ENCODE data around the gene PKD2L1. TPM values are rescaled to one million over a fixed set of nuclear protein-coding genes. Genes with fewer than 3 reads are reported as not detected.
"Not testable (repeated sequence)": the region's sequence is repeated elsewhere in the genome, so short reads cannot be mapped to it uniquely, and the experiment has no call there.

PKD2L1 gene
- total RNA-seq, 1 donor from 2014 or later = not detected

DNA sequence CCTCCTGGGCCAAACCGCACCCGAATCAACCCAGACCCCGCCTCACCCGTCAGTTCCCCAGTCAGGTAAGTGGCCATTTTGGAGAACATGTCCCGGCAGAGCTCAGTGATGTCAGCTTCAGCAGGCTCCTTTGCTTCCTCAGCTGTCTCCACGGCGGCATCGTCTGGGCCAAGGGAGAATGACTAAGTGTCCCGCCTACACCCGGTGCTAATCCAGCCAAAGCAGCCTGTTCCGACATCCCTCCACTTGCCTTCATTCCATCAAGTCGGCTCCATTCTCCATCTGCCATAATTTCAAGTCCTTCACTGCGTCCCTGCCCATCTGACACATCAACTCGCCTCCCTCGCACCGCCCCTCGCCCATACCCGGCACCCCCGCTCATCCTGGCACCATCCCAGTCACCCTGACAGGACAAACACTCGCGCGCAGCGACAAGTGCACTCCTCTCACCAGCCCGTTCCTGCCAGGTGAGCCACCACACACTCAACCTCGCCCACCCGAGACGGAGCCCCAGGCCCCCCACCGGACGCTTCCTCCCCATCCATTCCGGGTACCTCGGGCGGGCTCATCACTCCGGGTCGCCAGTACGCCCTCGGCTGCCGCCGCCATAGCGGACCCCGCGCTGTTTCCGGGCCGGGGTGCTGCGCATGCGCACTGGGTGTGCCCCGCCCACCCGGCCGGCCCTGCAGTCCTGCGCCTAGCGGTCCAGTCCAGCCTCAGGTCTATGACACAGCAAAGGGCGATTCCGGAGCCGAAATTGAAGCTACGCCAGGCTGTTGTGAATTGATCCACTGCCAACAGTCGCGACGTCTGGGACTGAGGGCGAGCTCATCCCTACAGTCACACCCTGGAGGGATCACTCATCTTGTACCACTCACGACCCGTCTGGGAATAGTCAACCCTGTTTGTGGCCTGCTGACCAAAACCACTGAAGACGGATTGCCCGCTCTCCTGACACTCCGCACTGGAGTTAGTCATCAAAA, 43.7 kb downstream of the PKD2L1 start, which contains the start of gene BLOC1S2:
TSS of gene BLOC1S2 (minus strand) at position 630 of the 983 bp plus-strand sequence. CDS start at position 609, 21 bp downstream.
- Mint-ChIP-seq H3K4me1 (ENCODE audit: low read depth) (peaks cover 28% of the 10 kb centered on the region), H3K36me3 (ENCODE audit: low read depth) (peaks cover 12% of the 10 kb centered on the region), H3K9me3 (no peaks in the 10 kb centered on the region), H3K4me3 (peak within 1 kb of the TSS; percentile 99), H3K27ac (peak within 1 kb of the TSS; percentile 99), H3K27me3 (ENCODE audit: insufficient read depth) (peaks cover 3% of the 10 kb centered on the region)
- intact Hi-C loops (cut with micrococcal nuclease) = loop anchor here (1.0 to 10.0 kb wide), 10 partner anchors 19 to 552 kb away; partner anchors contain the start of genes CHUK, COX15, CUTC and CWF19L1
- DNase-seq (ENCODE audit: low spot score) = peak; percentile 91

DNA sequence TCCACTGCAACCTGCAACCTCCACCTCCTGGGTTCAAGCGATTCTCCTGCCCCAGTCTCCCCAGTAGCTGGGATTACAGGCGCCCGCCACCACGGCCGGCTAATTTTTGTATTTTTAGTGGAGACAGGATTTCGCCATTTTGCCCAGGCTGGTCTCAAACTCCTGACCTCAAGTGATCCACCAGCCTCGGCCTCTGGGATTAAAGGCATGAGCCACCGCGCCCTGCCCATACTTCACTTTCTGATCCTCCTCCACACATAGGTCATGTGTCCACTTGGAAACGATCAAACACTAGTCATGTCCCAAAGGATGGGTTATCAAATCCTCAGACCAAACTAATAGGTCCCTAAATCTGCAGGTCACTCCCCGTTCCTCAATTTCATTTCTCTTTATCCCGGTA, 44.7 kb downstream of the PKD2L1 start:
- peaks cover 37% of the 10 kb centered on the region for H3K4me1 Mint-ChIP-seq (ENCODE audit: low read depth)
- intact Hi-C loops (cut with micrococcal nuclease) = loop anchor here (10.0 kb wide), 1 partner anchor 551 kb away; the partner anchor contains the start of genes COX15 and CUTC
- not testable (repeated sequence) for DNase-seq (ENCODE audit: low spot score); H3K9me3 Mint-ChIP-seq; H3K27me3 Mint-ChIP-seq (ENCODE audit: insufficient read depth)
- peak overlapping the region; percentile 99 for H3K27ac Mint-ChIP-seq
- H3K4me3 Mint-ChIP-seq = peak overlapping the region; percentile 99
- peaks cover 20% of the 10 kb centered on the region for H3K36me3 Mint-ChIP-seq (ENCODE audit: low read depth)

DNA sequence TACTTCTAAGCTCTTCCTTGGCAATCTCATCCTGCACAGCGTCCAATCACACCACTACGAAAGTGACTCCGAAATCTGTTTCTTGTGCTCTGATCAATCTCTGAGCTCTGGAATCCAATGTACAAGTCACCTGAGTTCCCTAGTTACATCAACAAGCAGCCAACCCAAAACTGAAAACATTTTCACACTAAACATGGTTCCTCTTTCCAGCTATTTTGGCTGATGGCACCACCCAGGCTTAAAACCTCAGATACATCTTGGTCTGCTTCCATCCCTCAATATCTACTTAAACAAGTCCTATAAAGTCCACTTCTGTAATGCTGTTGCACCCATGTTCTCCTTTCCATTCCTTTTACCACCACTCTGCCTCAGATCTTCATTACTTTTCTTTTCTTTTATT, 47.1 kb downstream of the PKD2L1 start:
- H3K27me3 Mint-ChIP-seq (ENCODE audit: insufficient read depth) = no peaks in the 10 kb centered on the region
- peaks cover 28% of the 10 kb centered on the region for H3K36me3 Mint-ChIP-seq (ENCODE audit: low read depth)
- no peak for DNase-seq (ENCODE audit: low spot score)
- H3K4me1 Mint-ChIP-seq (ENCODE audit: low read depth) = peaks cover 38% of the 10 kb centered on the region
- no peaks in the 10 kb centered on the region for H3K9me3 Mint-ChIP-seq
- H3K27ac Mint-ChIP-seq = no peak overlapping the region
- intact Hi-C loops (cut with micrococcal nuclease) = loop anchor here (10.0 kb wide), 1 partner anchor 548 kb away; the partner anchor contains the start of genes COX15 and CUTC
- H3K4me3 Mint-ChIP-seq = no peak overlapping the region

DNA sequence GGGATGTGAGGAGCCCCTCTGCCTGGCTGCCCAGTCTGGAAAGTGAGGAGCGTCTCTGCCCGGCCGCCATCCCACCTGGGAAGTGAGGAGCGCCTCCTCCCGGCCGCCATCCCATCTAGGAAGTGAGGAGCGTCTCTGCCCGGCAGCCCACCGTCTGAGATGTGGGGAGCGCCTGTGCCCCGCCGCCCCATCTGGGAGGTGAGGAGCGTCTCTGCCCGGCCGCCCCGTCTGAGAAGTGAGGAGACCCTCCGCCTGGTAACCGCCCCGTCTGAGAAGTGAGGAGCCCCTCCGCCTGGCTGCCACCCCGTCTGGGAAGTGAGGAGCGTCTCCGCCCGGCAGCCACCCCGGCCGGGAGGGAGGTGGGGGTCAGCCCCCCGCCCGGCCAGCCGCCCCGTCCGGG, 53.1 kb downstream of the PKD2L1 start:
- DNase-seq (ENCODE audit: low spot score); H3K9me3 Mint-ChIP-seq; H3K4me3 Mint-ChIP-seq; H3K4me1 Mint-ChIP-seq (ENCODE audit: low read depth); intact Hi-C loops (cut with micrococcal nuclease); H3K27me3 Mint-ChIP-seq (ENCODE audit: insufficient read depth); H3K27ac Mint-ChIP-seq: not testable (repeated sequence)
- peaks cover 39% of the 10 kb centered on the region for H3K36me3 Mint-ChIP-seq (ENCODE audit: low read depth)

DNA sequence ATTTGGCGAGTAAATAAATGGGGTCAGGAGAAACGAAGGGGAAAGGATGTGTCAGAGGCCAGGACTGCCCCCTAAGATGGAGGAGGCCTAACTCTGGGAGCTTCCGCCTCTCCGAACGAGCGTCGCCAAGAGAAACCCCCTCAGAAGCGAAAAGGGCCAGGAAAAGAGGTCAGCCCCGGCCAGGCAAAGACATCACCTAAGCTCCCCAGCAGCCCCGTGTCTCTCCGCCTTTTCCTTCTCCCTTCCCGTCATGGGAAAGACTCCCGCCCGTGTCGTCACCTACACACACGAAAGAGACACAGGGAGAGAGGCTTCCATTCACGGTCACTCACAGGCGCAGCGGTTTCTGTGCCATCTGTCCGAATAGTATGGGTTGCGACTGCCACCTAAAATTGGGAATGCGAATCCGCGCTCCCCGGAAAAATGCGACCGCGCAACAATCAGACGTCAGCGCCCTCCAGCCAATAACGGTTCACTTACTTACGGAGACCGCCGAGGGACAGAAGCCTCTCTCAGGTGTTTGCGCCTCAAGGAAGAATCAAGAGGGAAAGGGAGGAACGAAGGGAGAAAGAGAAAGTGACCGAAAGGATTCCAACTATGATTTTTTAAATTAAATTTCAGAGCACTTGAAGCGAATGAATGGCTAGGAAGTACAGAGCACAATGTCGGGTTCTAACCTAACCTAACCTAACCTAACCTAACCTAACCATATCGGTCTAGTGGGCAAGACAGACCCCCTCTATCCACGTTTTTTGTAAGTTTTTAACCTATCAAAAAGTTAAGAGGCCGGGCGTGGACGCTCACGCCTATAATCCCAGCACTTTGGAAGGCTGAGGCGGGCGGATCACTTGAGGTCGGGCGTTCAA, 62.6 kb downstream of the PKD2L1 start, which contains the start of gene CWF19L1:
TSS of gene CWF19L1 (minus strand) at position 400 of the 866 bp plus-strand sequence. CDS start at position 355, 45 bp downstream.
- H3K36me3 Mint-ChIP-seq (ENCODE audit: low read depth) = peaks cover 9% of the 10 kb centered on the region
- H3K4me3 Mint-ChIP-seq = peak within 1 kb of the TSS; percentile 99
- intact Hi-C loops (cut with micrococcal nuclease) = loop anchor here (1.0 to 5.0 kb wide), 6 partner anchors 19 to 240 kb away; partner anchors contain the start of genes BLOC1S2, CHUK, ERLIN1 and SCD
- peak within 1 kb of the TSS; percentile 95 for H3K27ac Mint-ChIP-seq
- H3K27me3 Mint-ChIP-seq (ENCODE audit: insufficient read depth) = no peaks in the 10 kb centered on the region
- H3K9me3 Mint-ChIP-seq = no peaks in the 10 kb centered on the region
- DNase-seq (ENCODE audit: low spot score) = peak; percentile 72
- H3K4me1 Mint-ChIP-seq (ENCODE audit: low read depth) = peaks cover 20% of the 10 kb centered on the region

DNA sequence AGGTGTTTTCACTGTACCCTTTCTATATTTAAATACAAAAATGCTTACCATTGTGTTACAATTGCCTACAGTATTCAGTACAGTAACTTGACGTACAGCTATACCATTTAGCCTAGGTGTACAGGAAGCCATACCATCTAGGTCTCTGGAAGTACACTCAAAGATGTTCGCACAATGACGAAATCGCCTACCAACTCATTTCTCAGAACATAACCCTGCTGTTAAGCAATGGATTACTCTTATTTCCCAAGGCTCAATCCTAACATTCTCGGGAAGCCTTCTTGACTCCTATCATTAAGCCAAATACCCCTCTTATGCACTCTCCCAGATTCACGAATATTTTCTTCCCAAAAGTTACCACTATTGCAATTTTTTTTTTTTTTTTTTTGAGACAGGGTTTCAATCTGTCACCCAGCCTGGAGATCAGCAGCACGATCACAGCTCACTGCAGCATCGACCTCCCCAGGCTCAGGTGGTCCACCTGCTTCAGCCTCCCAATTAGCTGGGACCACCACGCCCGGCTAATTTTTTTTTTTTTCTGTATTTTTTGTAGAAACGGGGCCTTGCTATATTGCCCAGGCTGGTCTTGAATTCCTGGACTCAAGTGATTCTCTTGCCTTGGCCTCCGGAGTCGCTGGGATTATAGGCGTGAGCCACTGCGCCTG, 64.1 kb downstream of the PKD2L1 start:
- no peak for DNase-seq (ENCODE audit: low spot score)
- H3K27me3 Mint-ChIP-seq (ENCODE audit: insufficient read depth) = no peaks in the 10 kb centered on the region
- peak overlapping the region; percentile 20 for H3K27ac Mint-ChIP-seq
- peaks cover 12% of the 10 kb centered on the region for H3K36me3 Mint-ChIP-seq (ENCODE audit: low read depth)
- peaks cover 26% of the 10 kb centered on the region for H3K4me1 Mint-ChIP-seq (ENCODE audit: low read depth)
- peak overlapping the region; percentile 70 for H3K4me3 Mint-ChIP-seq
- intact Hi-C loops (cut with micrococcal nuclease) = loop anchor here (5.0 kb wide), 1 partner anchor 241 kb away; no protein-coding TSS in a partner anchor
- no peaks in the 10 kb centered on the region for H3K9me3 Mint-ChIP-seq

DNA sequence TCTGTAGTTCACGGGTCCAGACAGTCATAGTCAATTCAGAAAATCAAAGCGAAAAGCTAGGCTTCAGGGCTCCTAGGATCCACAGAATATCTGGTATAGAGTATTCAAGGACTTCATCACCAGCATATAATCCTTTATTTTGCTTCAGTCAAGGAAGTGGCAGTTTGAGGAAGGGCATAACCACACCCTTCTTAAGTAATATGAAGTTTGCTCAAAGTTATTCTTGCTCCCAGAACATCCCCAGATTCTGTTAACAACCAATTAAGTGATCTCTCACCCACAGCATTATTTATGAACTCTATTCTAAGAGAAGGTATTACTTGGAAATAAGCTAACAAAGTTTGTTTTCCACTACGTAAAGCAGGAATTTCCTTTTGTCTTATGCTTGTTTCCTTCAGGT, 75.8 kb downstream of the PKD2L1 start:
- no peaks in the 10 kb centered on the region for H3K27me3 Mint-ChIP-seq (ENCODE audit: insufficient read depth)
- peaks cover 48% of the 10 kb centered on the region for H3K36me3 Mint-ChIP-seq (ENCODE audit: low read depth)
- intact Hi-C loops (cut with micrococcal nuclease) = no loop called here
- no peak for DNase-seq (ENCODE audit: low spot score)
- H3K27ac Mint-ChIP-seq = no peak overlapping the region
- no peak overlapping the region for H3K4me3 Mint-ChIP-seq
- H3K4me1 Mint-ChIP-seq (ENCODE audit: low read depth) = peaks cover 10% of the 10 kb centered on the region
- H3K9me3 Mint-ChIP-seq = no peaks in the 10 kb centered on the region

DNA sequence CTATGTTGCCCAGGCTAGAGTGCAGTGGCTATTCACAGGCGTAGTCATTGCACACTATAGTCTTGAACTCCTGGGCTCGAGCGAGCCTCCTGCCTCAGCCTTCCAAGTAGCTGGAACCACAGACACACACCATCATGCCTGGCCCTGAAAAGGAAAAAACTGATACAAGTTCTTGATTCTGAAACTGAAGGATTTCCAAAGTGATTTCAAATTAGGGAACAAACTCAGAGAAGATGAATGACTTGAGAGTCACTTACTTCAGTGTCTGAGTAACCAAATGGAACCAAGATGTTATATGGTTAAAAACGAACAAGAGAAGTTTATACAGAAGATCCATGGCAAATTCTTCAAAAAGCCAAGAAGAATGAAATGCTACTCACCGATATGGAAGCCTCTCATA, 77.0 kb downstream of the PKD2L1 start:
- no peaks in the 10 kb centered on the region for H3K27me3 Mint-ChIP-seq (ENCODE audit: insufficient read depth)
- DNase-seq (ENCODE audit: low spot score) = no peak
- peaks cover 6% of the 10 kb centered on the region for H3K4me1 Mint-ChIP-seq (ENCODE audit: low read depth)
- no peak overlapping the region for H3K4me3 Mint-ChIP-seq
- H3K36me3 Mint-ChIP-seq (ENCODE audit: low read depth) = peaks cover 46% of the 10 kb centered on the region
- no peak overlapping the region for H3K27ac Mint-ChIP-seq
- intact Hi-C loops (cut with micrococcal nuclease) = no loop called here
- H3K9me3 Mint-ChIP-seq = no peaks in the 10 kb centered on the region

DNA sequence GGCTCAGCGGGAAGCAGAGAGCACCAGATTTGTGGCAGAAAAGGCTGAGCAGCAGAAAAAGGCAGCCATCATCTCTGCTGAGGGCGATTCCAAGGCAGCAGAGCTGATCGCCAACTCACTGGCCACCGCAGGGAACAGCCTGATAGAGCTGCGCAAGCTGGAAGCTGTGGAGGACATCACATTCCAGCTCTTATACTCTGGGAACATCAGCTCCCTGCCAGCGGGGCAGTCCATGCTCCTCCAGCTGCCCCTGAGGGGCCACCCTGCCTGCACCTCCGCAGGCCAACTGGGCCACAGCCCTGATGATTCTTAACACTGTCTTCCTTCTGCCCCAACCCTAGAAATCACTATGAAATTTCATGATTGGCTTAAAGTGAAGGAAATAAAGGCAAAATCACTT, 81.2 kb downstream of the PKD2L1 start:
- Mint-ChIP-seq H3K27ac (no peak overlapping the region), H3K4me1 (ENCODE audit: low read depth) (no peaks in the 10 kb centered on the region), H3K27me3 (ENCODE audit: insufficient read depth) (no peaks in the 10 kb centered on the region), H3K9me3 (no peaks in the 10 kb centered on the region), H3K36me3 (ENCODE audit: low read depth) (peaks cover 41% of the 10 kb centered on the region), H3K4me3 (no peak overlapping the region)
- no peak for DNase-seq (ENCODE audit: low spot score)
- intact Hi-C loops (cut with micrococcal nuclease) = no loop called here

DNA sequence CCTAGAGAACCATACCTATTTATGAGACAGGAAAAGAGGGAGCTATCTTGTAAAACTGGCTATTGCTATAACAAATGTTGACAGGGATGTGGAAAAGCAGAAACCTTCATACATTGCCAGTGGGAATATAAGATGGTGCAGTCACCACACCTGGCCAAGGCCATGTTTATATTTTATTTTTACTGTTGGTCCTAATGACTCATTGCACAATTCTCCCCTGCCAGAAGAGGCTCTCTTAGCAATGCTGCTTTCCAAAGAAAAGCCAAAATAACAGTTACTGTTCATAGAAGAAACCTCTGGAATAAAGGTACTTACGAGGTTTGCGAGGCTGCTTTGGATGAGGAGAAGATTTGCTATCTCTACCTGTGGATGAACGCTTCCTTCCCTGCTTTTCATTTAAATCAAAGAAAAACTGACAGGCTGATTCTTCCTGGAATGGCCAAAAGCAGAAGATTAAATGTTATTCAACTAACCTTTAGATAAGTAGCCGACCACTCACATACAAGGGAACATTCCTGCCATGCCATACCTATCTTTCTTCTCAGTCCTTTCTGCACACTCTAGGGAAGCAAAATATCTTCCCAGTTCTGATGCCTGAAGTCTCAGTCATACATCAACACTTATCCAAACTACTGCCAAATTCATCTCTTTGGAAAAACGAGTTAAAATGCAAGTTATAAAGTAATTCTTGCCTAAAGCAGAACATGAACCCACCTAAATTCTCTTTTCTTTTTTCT, 84.4 kb downstream of the PKD2L1 start:
- no peak overlapping the region for H3K27ac Mint-ChIP-seq
- H3K4me3 Mint-ChIP-seq = no peak overlapping the region
- intact Hi-C loops (cut with micrococcal nuclease) = no loop called here
- no peak for DNase-seq (ENCODE audit: low spot score)
- H3K27me3 Mint-ChIP-seq (ENCODE audit: insufficient read depth) = no peaks in the 10 kb centered on the region
- H3K9me3 Mint-ChIP-seq = no peaks in the 10 kb centered on the region
- H3K36me3 Mint-ChIP-seq (ENCODE audit: low read depth) = peaks cover 41% of the 10 kb centered on the region
- peaks cover 2% of the 10 kb centered on the region for H3K4me1 Mint-ChIP-seq (ENCODE audit: low read depth)

DNA sequence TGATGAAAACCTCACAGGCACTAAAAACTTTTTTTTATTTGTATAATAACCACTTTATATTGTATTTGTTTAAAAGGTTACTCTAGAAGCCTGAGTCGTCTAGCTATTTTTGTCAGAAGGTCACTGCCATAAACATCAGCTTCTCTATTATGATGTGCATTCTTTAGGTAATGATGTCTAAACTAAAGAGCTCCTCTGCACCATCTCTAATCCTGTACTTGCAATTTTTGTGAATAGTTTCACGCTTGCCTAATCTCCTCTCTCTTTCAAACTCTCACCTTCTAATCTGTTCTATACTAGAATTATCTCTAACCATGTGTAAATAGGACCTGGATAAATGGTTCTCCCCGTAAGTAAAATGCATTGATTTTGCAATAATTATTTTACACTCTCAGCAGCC, 90.2 kb downstream of the PKD2L1 start:
- Mint-ChIP-seq H3K36me3 (ENCODE audit: low read depth) (peaks cover 36% of the 10 kb centered on the region), H3K9me3 (no peaks in the 10 kb centered on the region)
- intact Hi-C loops (cut with micrococcal nuclease) = loop anchor here (5.0 kb wide), 1 partner anchor 393 kb away; no protein-coding TSS in a partner anchor

More for the DNA sequence above, 90.2 kb downstream of the PKD2L1 start:
- Mint-ChIP-seq H3K4me3 (no peak overlapping the region), H3K27me3 (ENCODE audit: insufficient read depth) (no peaks in the 10 kb centered on the region), H3K4me1 (ENCODE audit: low read depth) (peaks cover 11% of the 10 kb centered on the region), H3K27ac (no peak overlapping the region)
- no peak for DNase-seq (ENCODE audit: low spot score)
